HG02610 (cell line): ENCODE data around the gene LSS.
"Not testable (repeated sequence)": the region's sequence is repeated elsewhere in the genome, so short reads cannot be mapped to it uniquely, and the experiment has no call there.

Experiments
- ATAC-seq: cut with Tn5 transposase; IDR thresholded peaks from one replicate; pipeline ENCODE4 v1.9.1; 2021; ENCODE audit warnings: mild to moderate bottlenecking, moderate library complexity; ENCODE audit not compliant: unreplicated experiment

LSS gene

DNA sequence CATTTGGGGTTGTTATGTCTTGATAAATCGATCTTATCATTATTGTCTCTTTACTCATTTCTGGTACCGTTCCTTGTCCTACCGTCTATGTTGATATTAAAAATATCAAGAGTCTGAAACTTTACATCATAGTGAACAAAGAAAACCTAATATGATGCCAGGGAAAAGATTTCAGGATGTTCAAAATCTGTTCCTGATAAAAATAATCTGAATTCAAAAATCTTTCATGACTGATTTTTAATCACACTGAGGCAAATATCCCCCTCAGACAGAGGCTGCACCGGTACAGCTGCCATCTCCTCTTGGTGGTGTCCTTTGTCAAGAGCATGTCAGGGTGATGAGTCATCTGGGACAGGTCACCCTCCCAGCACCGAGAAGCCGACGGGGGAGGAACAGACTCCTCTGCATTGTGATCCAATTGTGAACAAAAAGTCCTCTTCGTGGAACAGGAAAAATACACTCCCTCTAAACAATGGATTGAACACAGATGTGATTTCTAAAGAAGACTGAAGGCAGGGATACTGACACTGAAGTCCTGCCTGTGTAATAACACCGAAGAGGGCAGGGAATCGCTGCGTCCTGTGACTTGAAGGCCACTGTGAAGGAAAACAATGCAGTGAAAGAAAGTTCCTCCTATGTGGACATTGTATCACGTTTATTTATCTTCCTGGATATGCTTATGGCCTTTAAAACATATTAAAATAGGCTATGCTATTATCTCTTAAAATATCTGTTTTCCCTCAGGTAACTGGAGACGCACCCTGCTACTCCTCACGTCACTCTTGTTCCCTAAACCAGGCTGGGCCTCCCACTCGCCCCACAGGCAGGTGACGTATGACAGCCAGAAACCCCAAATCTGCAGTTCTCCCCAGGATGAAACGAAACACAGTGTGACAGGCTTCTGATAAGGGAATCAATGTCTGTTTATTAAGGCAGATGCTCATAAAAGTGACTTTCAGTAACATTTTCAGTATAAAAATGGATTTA, 40.1 kb downstream of the LSS start:
- no peak for ATAC-seq

GRCh38 chr21:46187814-46188213, 40.8 kb downstream of the LSS start:
- ATAC-seq, result no peak

DNA sequence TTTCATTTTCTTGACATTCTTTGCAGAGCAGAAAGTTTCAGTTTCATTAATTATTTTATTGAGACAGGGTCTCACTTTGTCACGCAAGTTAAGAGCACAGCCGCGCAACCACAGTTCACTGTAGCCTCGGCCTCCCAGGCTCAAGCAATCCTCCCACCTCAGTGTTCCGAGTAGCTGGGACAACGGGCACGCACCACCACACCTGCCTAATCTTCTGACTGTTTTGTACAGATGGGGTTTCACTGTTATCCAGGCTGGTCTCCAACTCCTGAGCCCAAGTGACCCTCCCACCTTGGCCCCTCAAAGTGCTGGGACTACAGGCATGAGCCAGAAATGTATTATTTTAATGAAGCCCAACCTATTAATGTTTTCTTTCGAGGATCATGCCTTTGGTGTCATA, 41.3 kb downstream of the LSS start:
- no peak for ATAC-seq

DNA sequence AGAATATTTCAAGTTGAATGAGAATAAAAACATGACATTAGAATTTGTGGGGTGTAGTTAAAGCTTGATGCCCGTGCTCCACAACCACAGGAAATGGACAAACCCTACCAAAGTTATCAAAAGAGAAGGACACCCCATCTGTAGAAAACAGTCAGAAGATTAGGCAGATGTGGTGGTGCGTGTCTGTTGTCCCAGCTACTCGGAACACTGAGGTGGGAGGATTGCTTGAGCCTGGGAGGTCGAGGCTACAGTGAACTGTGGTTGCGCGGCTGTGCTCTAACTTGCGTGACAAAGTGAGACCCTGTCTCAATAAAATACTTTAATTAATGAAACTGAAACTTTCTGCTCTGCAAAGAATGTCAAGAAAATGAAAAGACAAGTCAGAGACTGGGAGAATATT, 42.9 kb downstream of the LSS start:
- ATAC-seq, result no peak

- peak; percentile 38 for ATAC-seq
Observed at GRCh38 chr21:46184625-46185555, 43.7 kb downstream of the LSS start.

DNA sequence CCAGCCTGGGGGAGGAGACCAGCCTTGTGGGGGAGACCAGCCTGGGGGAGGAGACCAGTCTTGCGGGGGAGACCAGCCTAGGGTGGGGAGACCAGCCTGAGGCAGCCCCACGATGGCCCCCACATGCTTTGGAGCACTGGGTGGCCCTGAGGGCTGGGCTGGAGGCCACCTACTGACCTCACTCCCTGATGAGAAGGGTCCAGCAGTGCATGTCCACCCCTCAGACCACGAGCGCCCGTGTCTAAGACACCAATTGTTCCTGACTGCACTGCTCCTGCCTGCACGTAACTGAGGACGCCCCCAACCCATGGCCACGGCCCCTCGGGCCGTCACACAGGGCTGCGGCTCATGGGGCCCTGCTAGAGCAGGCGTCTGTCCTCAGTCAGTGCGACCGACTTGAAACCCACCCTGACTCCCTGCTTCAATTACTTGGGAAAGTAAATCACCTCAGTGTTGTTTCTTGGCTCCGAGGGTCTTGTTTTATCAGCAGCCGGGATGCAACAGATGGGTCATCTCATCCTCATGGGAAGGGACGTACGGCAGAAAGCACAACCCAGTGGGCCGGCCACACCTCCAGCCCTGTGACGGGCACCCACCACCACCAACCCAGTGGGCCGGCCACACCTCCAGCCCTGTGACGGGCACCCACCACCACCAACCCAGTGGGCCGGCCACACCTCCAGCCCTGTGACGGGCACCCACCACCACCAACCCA, 44.5 kb downstream of the LSS start, which contains the start of gene SPATC1L:
TSS of gene SPATC1L (minus strand) at position 550 of the 715 bp plus-strand sequence. CDS start 1,643 bp downstream, outside the sequence.
- peak; percentile 47 for ATAC-seq

DNA sequence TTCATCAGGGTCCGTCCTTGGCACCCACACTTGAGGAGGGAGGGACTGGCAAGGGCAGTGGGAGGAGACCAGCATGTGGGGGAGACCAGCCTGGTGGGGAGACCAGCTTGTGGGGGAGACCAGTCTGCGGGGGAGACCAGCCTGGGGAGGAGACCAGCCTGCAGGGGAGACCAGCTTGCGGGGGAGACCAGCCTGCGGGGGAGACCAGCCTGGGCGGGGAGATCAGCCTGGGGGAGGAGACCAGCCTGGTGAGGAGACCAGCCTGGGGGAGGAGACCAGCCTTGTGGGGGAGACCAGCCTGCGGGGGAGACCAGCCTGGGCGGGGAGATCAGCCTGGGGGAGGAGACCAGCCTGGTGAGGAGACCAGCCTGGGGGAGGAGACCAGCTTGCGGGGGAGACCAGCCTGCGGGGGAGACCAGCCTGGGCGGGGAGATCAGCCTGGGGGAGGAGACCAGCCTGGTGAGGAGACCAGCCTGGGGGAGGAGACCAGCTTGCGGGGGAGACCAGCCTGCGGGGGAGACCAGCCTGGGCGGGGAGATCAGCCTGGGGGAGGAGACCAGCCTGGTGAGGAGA, 45.2 kb downstream of the LSS start:
- ATAC-seq, result not testable (repeated sequence)

DNA sequence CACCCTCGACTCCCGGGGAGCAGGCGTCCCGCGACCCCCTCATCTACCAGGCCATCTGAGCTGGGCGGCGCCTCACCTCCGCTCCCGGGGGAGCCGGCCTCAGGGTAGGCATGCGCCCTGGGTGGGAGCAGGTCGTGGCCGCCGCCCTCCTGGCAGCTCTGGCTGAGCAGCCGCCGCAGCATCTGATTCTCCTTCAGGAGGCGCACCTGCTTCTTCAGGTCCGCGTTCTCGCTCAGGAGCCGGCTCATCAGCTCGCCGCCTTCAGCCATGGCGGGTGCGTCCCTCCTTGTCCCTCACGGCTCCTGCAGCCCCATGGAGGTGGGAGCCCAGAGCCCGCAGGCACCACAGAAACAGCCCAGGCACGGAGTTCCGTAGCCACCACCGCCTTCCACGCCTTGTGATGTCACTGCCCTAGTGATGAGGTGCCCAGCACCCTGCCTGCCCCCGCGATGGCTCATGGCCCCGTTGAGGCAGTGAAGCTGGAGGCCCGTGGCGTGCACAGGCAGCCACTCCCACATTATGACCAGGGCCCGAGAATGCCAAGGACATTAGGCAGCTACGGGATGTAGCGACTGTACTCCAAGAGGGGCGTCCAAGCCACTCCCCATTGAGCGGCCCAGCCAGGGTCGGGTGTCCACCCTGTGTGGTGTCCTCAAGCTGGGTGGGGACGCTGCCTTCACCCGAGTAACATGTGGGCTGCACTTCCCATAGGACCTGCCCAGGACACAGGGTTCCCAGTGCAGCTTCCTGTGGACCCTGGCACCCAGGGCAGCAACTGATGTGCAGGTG, 45.8 kb downstream of the LSS start:
- no peak for ATAC-seq

- ATAC-seq, result no peak
Observed at GRCh38 chr21:46181953-46182547, 46.5 kb downstream of the LSS start.

DNA sequence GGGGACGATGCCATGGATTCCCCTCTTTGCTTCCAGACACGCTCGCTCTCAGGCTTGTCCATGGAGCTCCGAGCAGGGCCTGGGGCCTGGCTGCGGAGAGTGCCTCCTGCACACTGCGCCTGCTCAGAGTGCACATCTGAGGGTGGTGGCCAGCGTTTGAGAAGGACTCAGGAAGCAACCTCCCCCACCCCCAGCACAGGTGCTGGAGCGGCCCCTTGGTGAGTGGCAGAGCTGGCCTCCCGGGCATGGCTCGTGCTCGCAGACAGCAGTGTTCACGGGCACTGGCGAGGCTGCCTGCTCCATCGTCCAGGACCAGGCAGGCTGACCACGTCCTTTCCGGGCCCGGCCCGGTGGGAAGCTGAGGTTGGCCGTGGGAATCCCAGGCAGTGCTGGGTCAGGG, 47.1 kb downstream of the LSS start:
- ATAC-seq, result no peak

DNA sequence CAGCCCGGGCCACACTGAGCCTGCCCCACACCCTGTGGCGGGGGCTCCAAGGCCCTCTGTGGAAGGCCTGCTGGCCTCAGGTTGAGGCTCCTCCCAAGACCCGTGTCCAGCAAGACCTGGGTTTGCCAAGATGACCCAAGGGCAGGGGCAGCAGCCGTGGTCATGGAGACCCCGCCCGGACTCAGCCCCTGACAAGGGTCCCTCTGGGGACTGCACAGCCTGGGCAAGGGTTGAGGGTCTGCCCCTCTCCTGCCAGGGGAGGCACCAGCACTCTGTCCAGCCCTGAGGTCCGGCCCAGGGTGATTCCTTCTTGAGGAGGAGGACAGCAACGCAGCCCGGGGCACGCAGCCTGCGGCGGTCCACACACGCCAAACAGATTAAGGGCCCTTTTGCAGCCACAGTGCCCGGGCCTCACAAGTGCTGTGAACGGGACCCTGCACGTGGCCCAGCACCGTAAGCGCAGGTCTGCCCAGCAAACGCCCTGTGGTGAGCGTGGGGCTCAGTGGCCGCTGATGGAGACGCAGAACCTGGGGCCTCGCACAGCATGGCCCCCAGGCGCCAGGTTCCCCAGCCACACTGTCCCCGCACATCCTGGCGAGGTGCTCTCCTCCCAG, 47.7 kb downstream of the LSS start:
- no peak for ATAC-seq

DNA sequence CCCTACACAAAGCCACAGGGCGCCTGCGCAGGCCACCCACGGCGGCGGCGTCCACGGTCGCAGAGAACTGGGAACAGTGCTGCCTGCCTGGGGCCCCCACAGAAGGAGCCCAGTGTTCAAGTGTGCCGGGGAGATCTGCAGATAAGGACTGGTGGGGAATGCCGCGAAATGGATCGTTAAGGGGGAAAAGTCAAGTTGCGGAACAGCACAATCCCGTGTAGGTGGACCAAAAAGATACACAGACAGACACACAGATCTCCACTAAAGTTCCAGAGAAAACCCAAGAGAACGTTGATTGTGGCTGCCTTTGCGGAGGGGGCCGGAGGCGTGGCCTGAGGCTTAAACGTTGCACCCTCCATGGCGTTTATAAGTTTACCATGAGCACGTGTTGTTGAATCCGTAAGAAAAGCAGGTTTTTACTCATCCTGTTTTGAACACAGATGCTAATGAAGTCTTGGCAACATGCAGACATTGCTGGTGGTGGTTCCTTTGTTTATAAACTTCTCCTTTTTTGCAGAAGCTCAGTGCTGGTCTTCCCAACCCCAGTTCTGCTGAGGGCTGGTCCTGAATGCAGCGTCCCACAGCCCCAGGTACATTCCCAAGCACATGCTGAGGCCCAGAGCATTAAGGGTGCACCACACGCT, 48.4 kb downstream of the LSS start:
- no peak for ATAC-seq

- ATAC-seq, result no peak
Observed at GRCh38 chr21:46179708-46180078, 48.9 kb downstream of the LSS start.

GRCh38 chr21:46178961-46179360, 49.6 kb downstream of the LSS start:
- no peak for ATAC-seq

GRCh38 chr21:46176443-46177129, 52.0 kb downstream of the LSS start:
- not testable (repeated sequence) for ATAC-seq

- ATAC-seq, result no peak
Observed at GRCh38 chr21:46173573-46173972, 55.0 kb downstream of the LSS start.

- no peak for ATAC-seq
Observed at GRCh38 chr21:46172863-46173528, 55.6 kb downstream of the LSS start.
